HEK293 (cell line): ENCODE measurements around the gene BRD8.
A peak's percentile ranks its signal among the peaks of the same experiment; 100 is the strongest.

Experiments
- BCL11B ChIP-seq: fragments of 450-650 bp; formaldehyde crosslinking; IDR thresholded peaks from 2 replicates; pipeline ENCODE4 v1.5.1; 2016; ENCODE audit warnings: low read depth, missing biosample characterization, missing genetic modification characterization
- BCL6B ChIP-seq: fragments of 450-650 bp; formaldehyde crosslinking; IDR thresholded peaks from 2 replicates; pipeline ENCODE4 v1.5.1; 2017; ENCODE audit warnings: missing biosample characterization, missing genetic modification characterization
- FEZF1 ChIP-seq: fragments of 450-650 bp; formaldehyde crosslinking; IDR thresholded peaks from 2 replicates; pipeline ENCODE4 v1.5.1; 2016; ENCODE audit warnings: missing biosample characterization, missing genetic modification characterization
- KLF1 ChIP-seq: fragments of 450-650 bp; formaldehyde crosslinking; IDR thresholded peaks from 2 replicates; pipeline ENCODE4 v1.5.1; 2016; ENCODE audit warnings: missing biosample characterization, missing genetic modification characterization
- KLF17 ChIP-seq: fragments of 450-650 bp; formaldehyde crosslinking; IDR thresholded peaks from 2 replicates; pipeline ENCODE4 v1.5.1; 2016; ENCODE audit warnings: missing biosample characterization, missing genetic modification characterization
- OSR2 ChIP-seq: fragments of 450-650 bp; formaldehyde crosslinking; IDR thresholded peaks from 2 replicates; pipeline ENCODE4 v1.5.1; 2016; ENCODE audit warnings: missing biosample characterization, missing genetic modification characterization
- RBAK ChIP-seq: fragments of 450-650 bp; formaldehyde crosslinking; IDR thresholded peaks from 2 replicates; pipeline ENCODE4 v1.5.1; 2016; ENCODE audit warnings: missing biosample characterization, missing genetic modification characterization
- REST ChIP-seq: fragments of 450-650 bp; formaldehyde crosslinking; IDR thresholded peaks from 2 replicates; pipeline ENCODE4 v1.5.1; 2016; ENCODE audit warnings: missing biosample characterization, missing genetic modification characterization
- TRIM28 ChIP-seq: IDR thresholded peaks from 2 replicates; pipeline ENCODE4 v1.6.1; 2011; ENCODE audit warnings: low read length, control low read depth, borderline replicate concordance
- WT1 ChIP-seq: fragments of 450-650 bp; formaldehyde crosslinking; IDR thresholded peaks from 2 replicates; pipeline ENCODE4 v1.5.1; 2016; ENCODE audit warnings: missing biosample characterization, missing genetic modification characterization
- ZBTB11 ChIP-seq: fragments of 450-650 bp; formaldehyde crosslinking; conservative IDR thresholded peaks from 2 replicates; pipeline ENCODE4 v1.5.1; 2016; ENCODE audit warnings: low read depth, missing biosample characterization, missing genetic modification characterization
- ZEB2 ChIP-seq: fragments of 450-650 bp; formaldehyde crosslinking; IDR thresholded peaks from 2 replicates; pipeline ENCODE4 v1.5.1; 2016; ENCODE audit warnings: missing biosample characterization, missing genetic modification characterization
- ZFHX2 ChIP-seq: fragments of 450-650 bp; formaldehyde crosslinking; conservative IDR thresholded peaks from 2 replicates; pipeline ENCODE4 v1.5.1; 2016; ENCODE audit warnings: missing biosample characterization, missing genetic modification characterization
- ZNF112 ChIP-seq: fragments of 450-650 bp; formaldehyde crosslinking; IDR thresholded peaks from 2 replicates; pipeline ENCODE4 v1.5.0; 2017; ENCODE audit warnings: missing biosample characterization, missing genetic modification characterization
- ZNF114 ChIP-seq: fragments of 450-650 bp; formaldehyde crosslinking; IDR thresholded peaks from 2 replicates; pipeline ENCODE4 v1.5.0; 2017; ENCODE audit warnings: missing biosample characterization, missing genetic modification characterization
- ZNF146 ChIP-seq: fragments of 450-650 bp; formaldehyde crosslinking; IDR thresholded peaks from 2 replicates; pipeline ENCODE4 v1.5.1; 2016; ENCODE audit warnings: missing biosample characterization, missing genetic modification characterization
- ZNF155 ChIP-seq: fragments of 450-650 bp; formaldehyde crosslinking; IDR thresholded peaks from 2 replicates; pipeline ENCODE4 v1.5.1; 2016; ENCODE audit warnings: missing biosample characterization, missing genetic modification characterization
- ZNF175 ChIP-seq: fragments of 450-650 bp; formaldehyde crosslinking; IDR thresholded peaks from 2 replicates; pipeline ENCODE4 v1.5.1; 2016; ENCODE audit warnings: missing biosample characterization, missing genetic modification characterization
- ZNF18 ChIP-seq: fragments of 450-650 bp; formaldehyde crosslinking; IDR thresholded peaks from 2 replicates; pipeline ENCODE4 v1.5.1; 2016; ENCODE audit warnings: missing biosample characterization, missing genetic modification characterization
- ZNF223 ChIP-seq: fragments of 450-650 bp; formaldehyde crosslinking; IDR thresholded peaks from 2 replicates; pipeline ENCODE4 v1.5.1; 2016; ENCODE audit warnings: missing biosample characterization, missing genetic modification characterization
- ZNF24 ChIP-seq: fragments of 450-650 bp; formaldehyde crosslinking; IDR thresholded peaks from 2 replicates; pipeline ENCODE4 v1.5.1; 2016; ENCODE audit warnings: missing biosample characterization, missing genetic modification characterization
- ZNF394 ChIP-seq: fragments of 450-650 bp; formaldehyde crosslinking; IDR thresholded peaks from 2 replicates; pipeline ENCODE4 v1.5.1; 2016; ENCODE audit warnings: missing biosample characterization, missing genetic modification characterization, mild to moderate bottlenecking, moderate library complexity, borderline replicate concordance
- ZNF501 ChIP-seq: fragments of 450-650 bp; formaldehyde crosslinking; IDR thresholded peaks from 2 replicates; pipeline ENCODE4 v1.5.1; 2016; ENCODE audit warnings: missing biosample characterization, missing genetic modification characterization
- ZNF548 ChIP-seq: fragments of 450-650 bp; formaldehyde crosslinking; IDR thresholded peaks from 2 replicates; pipeline ENCODE4 v1.5.1; 2016; ENCODE audit warnings: missing biosample characterization, missing genetic modification characterization
- ZNF549 ChIP-seq: fragments of 450-650 bp; IDR thresholded peaks from 2 replicates; pipeline ENCODE4 v1.5.1; 2018; ENCODE audit warnings: missing biosample characterization, missing genetic modification characterization, mild to moderate bottlenecking, inconsistent platforms, moderate library complexity
- ZNF658 ChIP-seq: fragments of 450-650 bp; formaldehyde crosslinking; IDR thresholded peaks from 2 replicates; pipeline ENCODE4; 2016; ENCODE audit warnings: missing biosample characterization, missing genetic modification characterization
- ZNF692 ChIP-seq: fragments of 450-650 bp; formaldehyde crosslinking; IDR thresholded peaks from 2 replicates; pipeline ENCODE4 v1.5.1; 2016; ENCODE audit warnings: missing biosample characterization, missing genetic modification characterization
- ZNF768 ChIP-seq: fragments of 450-650 bp; formaldehyde crosslinking; IDR thresholded peaks from 2 replicates; pipeline ENCODE4 v1.5.1; 2018; ENCODE audit warnings: missing biosample characterization, mild to moderate bottlenecking, missing genetic modification characterization

BRD8 gene

GRCh38 chr5:138128334-138128733, 50.1 kb downstream of the BRD8 start (continued):
- TF ChIP-seq TRIM28 (no peak), ZNF18 (tag by site-specific recombination) (no peak), ZNF548 (tag by site-specific recombination) (no peak), ZNF146 (tag by site-specific recombination) (no peak), ZNF692 (tag by site-specific recombination) (no peak), REST (tag by site-specific recombination) (no peak), ZNF175 (tag by site-specific recombination) (no peak), ZNF394 (tag by site-specific recombination) (no peak), ZNF24 (tag by site-specific recombination) (0 out of 2 replicates have a peak, but pooled peaks have one; percentile 18), ZNF114 (tag by site-specific recombination) (no peak), OSR2 (tag by site-specific recombination) (peak; percentile 78), BCL6B (tag by site-specific recombination) (no peak), ZEB2 (tag by site-specific recombination) (peak; percentile 68; the same call in 1 of the 2 replicates), ZNF549 (tag by site-specific recombination) (no peak), ZBTB11 (tag by site-specific recombination) (no peak), RBAK (no peak), KLF1 (no peak), ZFHX2 (tag by site-specific recombination) (no peak), BCL11B (tag by site-specific recombination) (no peak), KLF17 (tag by site-specific recombination) (no peak), ZNF112 (tag by site-specific recombination) (no peak), ZNF768 (tag by site-specific recombination) (no peak), FEZF1 (tag by site-specific recombination) (no peak), WT1 (tag by site-specific recombination) (peak; percentile 75), ZNF501 (tag by site-specific recombination) (no peak), ZNF658 (tag by site-specific recombination) (no peak), ZNF155 (no peak), ZNF223 (tag by site-specific recombination) (no peak)
